Gastroesophageal sphincter (tissue), 3 donors: Measurements from ENCODE around the gene MRTFB.

Experiments
- POLR2A ChIP-seq, 2 donors: fragments of 450-650 bp; IDR thresholded peaks; one replicate each; pipeline ENCODE4 v1.6.1; 2017; ENCODE audit warnings: antibody characterized with exemption in 2 of 2, mild to moderate bottlenecking in 2 of 2, moderate library complexity in 1 of 2
- TF ChIP-seq, protein P1 (sequence below), 4 experiments: fragments of 200-600 bp in 2 of 4; fragments of 450-650 bp in 2 of 4; sonication (generic) in 1 of 4; IDR thresholded peaks; one replicate each; pipeline ENCODE4 v1.5.1; 2017 to 2019; ENCODE audit warnings: antibody characterized with exemption in 4 of 4, mild to moderate bottlenecking in 2 of 4, moderate library complexity in 2 of 4

DNA sequence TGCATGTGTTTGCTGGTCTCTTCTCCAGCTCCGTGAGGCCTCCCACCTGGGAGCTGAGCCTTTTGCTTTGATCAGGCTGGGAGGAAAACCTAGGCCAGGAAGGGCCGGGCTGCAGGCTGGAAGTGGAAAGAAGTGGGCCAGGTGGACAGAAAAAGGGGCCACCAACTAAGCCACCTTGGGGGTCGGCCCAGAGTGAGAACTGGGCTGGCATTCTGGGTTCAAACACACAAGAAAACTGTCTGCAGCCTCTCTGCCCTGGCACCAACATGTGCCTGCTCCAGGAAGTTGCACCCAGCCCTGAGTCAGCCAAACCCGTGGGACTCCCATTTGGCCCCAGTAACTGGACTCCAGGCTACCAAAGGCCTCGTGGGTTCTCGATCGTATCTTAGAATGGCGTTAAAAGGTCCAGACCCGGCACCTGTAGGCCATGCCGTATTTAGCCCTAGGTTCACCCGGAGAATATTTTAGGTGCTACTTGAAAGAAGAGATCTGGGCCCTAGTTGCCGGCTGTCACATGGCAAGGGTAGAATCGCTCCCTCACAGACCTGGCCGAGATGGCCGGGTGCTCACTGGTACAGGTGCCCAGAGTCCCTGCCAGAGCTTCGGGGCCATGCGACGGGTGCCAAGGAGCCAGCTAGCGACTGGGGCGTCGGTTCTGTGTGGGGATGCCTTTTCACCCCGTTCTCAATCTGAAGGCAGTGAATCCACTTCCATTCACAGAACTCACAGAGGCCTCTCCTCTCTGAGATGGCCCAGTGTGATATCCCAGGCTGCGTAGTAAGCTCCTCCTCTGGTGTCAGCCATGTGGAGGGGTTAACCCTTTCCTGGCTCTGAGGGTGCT is 236.6 kb downstream of the MRTFB start:
- TF ChIP-seq, protein P1, sequence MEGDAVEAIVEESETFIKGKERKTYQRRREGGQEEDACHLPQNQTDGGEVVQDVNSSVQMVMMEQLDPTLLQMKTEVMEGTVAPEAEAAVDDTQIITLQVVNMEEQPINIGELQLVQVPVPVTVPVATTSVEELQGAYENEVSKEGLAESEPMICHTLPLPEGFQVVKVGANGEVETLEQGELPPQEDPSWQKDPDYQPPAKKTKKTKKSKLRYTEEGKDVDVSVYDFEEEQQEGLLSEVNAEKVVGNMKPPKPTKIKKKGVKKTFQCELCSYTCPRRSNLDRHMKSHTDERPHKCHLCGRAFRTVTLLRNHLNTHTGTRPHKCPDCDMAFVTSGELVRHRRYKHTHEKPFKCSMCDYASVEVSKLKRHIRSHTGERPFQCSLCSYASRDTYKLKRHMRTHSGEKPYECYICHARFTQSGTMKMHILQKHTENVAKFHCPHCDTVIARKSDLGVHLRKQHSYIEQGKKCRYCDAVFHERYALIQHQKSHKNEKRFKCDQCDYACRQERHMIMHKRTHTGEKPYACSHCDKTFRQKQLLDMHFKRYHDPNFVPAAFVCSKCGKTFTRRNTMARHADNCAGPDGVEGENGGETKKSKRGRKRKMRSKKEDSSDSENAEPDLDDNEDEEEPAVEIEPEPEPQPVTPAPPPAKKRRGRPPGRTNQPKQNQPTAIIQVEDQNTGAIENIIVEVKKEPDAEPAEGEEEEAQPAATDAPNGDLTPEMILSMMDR (IDR thresholded peaks at IDR 0.05): no peak
- no peak for TF ChIP-seq POLR2A (IDR thresholded peaks at IDR 0.05)
